Urinary bladder (tissue), 4 donors: Measurements from ENCODE around the gene VASN. TPM values are rescaled to one million over a fixed set of nuclear protein-coding genes. Genes with fewer than 3 reads are reported as not detected.

ENCODE experiments used
- DNase-seq: peaks from one replicate; pipeline ENCODE4 v3.0.0-alpha.2; 2015; ENCODE audit errors: extremely low spot score
- H3K27ac ChIP-seq: one replicate; pipeline ENCODE4 v1.5.1; 2013; ENCODE audit warnings: low read depth, mild to moderate bottlenecking, moderate library complexity
- H3K36me3 ChIP-seq: one replicate; pipeline ENCODE4 v1.6.1; 2013; ENCODE audit warnings: mild to moderate bottlenecking, moderate library complexity; ENCODE audit not compliant: insufficient read depth
- H3K4me1 ChIP-seq: one replicate; pipeline ENCODE4 v1.6.1; 2013; ENCODE audit warnings: mild to moderate bottlenecking, moderate library complexity; ENCODE audit not compliant: insufficient read depth
- H3K4me3 ChIP-seq: one replicate; pipeline ENCODE4 v1.5.1; 2013; ENCODE audit warnings: low read depth, low read length
- WGBS: extraction: QIAGEN DNeasy Blood & Tissue Kit; methylation state at CpG from one replicate; pipeline ENCODE4 v1.1.7; 2013; 5-methylcytosine and 5-hydroxymethylcytosine counted together
- polyA plus RNA-seq: library from polyadenylated mRNA; stranded (reverse); fragments of 200-250 nt; gene quantifications from one replicate; pipeline ENCODE4 v1.2.3, GENCODE V29; 2013
- total RNA-seq: library from RNA; depleted of rRNA; stranded (reverse); fragments of >200 nt; gene quantifications from one replicate; pipeline ENCODE4 v1.2.3, GENCODE V29; 2014
- donor health status: healthy with polysubstance abuse.
- donor health status: healthy.

VASN gene
- total and polyA plus RNA-seq, 2 donors = 20.8 to 47.6 TPM

GRCh38 chr16:4353675-4354074, 18.0 kb upstream of the VASN start:
- Histone ChIP-seq H3K4me1 (no peaks in the 10 kb centered on the region), H3K4me3 (no peak overlapping the region), H3K27ac (no peak overlapping the region), H3K36me3 (peaks cover 1% of the 10 kb centered on the region)
- no peak for DNase-seq
- WGBS = 95% methylated on average over 4 of the region's 4 CpGs

- no peak overlapping the region for H3K4me3 ChIP-seq
- peaks cover 1% of the 10 kb centered on the region for H3K36me3 ChIP-seq
- DNase-seq = no peak
- WGBS = 94% methylated on average over 20 of the region's 20 CpGs
- no peaks in the 10 kb centered on the region for H3K4me1 ChIP-seq
- no peak overlapping the region for H3K27ac ChIP-seq
Observed at GRCh38 chr16:4354512-4355409, 16.9 kb upstream of the VASN start.

GRCh38 chr16:4356820-4357219, 14.8 kb upstream of the VASN start:
- Histone ChIP-seq H3K4me1 (no peaks in the 10 kb centered on the region), H3K27ac (no peak overlapping the region), H3K4me3 (no peak overlapping the region), H3K36me3 (peaks cover 1% of the 10 kb centered on the region)
- 89% methylated on average over 7 of the region's 7 CpGs for WGBS
- DNase-seq = no peak

DNA sequence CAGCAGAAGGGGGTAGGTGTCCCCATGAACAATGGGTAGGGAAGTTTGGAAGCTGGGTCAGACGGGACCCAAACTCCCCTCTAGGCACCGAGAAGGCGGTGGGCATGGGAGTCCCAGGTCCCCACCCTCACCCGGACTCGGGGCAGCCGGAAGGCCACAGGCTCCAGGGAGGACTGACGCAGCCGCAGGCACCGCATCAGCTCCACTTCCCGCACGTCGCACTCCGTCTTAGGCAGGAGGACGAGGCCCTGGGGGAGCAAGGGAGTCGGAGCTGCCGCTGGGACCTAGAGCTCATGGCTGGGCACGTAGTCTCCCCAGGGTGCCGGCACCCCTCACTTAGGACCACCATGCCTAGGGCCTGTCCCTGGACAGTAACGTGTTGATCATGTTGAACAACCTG, 13.4 kb upstream of the VASN start:
- Histone ChIP-seq H3K27ac (no peak overlapping the region), H3K4me1 (no peaks in the 10 kb centered on the region), H3K36me3 (peaks cover 1% of the 10 kb centered on the region), H3K4me3 (no peak overlapping the region)
- 96% methylated on average over 19 of the region's 19 CpGs for WGBS
- DNase-seq = no peak

DNA sequence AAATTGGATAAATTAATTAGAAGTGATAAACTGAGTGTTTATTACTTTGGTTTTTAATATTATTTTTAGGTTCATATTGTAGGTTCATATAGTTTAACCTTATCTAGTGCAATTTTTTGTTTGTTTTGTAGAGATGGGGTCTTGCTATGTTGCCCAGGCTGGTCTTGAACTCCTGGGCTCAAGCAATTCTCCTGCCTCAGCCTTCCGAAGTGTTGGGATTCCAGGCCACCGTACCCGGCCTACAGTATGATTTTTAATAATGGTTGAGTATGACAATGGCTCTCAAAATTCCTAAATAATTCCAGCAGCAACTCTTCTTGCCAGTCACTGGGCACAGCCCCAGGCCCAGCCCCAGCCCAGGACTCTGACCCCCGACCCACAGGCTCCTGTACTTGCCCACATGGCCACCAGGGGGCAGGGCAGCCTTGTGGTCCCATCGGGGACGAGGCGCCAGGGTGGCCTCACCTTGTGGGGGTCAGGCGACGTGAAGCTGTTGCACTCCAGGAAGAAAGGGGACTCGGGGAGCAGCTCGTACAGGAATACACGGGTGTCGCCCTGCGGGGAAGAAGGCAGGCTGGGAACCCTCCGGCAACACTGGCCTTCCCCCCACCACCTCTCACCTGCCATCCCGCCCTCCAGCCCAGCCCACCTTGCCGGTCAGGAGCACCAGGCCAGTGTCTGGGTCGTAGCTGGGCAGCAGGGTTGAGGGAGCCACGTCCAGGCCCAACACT, 12.7 kb upstream of the VASN start:
- Histone ChIP-seq H3K4me3 (no peak overlapping the region), H3K27ac (no peak overlapping the region), H3K4me1 (no peaks in the 10 kb centered on the region), H3K36me3 (peaks cover 1% of the 10 kb centered on the region)
- 39% methylated on average over 19 of the region's 19 CpGs for WGBS
- no peak for DNase-seq

DNA sequence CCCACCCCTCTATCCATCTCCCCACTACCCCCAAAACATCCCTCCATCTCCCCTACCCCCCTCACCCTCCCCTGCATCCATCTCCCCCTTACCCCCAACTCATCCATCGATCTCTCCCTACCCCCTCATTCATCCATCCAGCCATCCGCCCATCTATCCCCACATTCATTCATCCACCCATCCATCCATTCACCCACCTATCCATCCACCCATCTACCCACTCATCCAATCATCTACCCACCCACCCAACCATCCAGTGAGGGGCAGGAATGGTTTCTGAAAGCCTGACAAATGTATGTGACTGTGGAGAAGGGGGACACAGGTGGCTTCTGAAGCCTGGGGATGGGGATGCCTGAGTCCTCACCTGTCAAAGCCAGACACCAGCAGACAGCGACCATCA, 11.7 kb upstream of the VASN start:
- WGBS = 92% methylated on average over 3 of the region's 3 CpGs
- no peak overlapping the region for H3K27ac ChIP-seq
- peaks cover 1% of the 10 kb centered on the region for H3K36me3 ChIP-seq
- no peaks in the 10 kb centered on the region for H3K4me1 ChIP-seq
- DNase-seq = no peak
- no peak overlapping the region for H3K4me3 ChIP-seq

GRCh38 chr16:4360538-4361021, 11.1 kb upstream of the VASN start:
- Histone ChIP-seq H3K4me3 (no peak overlapping the region), H3K27ac (no peak overlapping the region), H3K36me3 (peaks cover 1% of the 10 kb centered on the region), H3K4me1 (no peaks in the 10 kb centered on the region)
- 89% methylated on average over 11 of the region's 11 CpGs for WGBS
- no peak for DNase-seq

DNA sequence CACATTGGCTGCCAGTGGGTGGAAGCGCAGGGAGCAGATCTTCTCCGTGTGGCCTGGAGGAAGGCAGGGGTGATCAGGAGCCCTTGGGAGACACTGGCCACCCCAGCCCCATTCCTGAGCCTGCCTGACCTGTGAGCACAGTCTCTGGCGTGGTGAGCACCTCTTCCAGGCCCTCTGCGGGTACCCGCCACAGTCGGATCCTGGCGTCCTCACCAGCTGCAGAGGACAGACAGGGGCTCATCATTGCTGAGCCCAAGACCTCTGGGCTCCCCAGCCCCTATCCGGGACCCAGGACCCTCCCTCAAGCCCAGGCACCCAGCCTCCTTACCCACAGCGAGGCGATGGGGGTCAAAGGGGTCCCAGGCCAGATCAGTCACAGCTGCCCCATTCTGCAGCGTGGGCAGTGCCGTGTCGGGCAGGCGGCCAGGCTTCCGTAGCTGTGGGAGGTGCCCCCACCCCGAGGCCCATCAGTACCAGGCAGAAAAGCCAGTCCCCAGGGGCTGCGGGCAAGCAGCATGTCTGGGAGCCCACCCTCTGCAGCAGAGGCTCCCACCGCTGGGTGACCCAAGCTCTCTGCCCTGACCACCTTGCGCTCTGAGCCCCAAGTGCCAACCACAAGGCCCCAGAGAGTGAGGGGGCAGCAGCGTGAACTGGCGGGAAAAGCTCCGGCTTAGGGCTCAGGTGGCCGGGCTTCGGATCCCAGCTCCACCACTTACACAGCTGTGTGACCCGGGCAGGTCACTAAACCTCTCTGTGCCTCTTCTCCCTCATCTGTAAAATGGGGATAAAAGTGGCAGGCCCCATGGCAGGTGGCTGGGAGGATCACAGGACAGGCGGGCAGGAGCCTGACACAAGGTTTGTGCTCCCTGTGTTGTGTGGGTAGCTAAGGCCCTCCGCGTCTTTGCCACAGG, 10.4 kb upstream of the VASN start:
- H3K27ac ChIP-seq = no peak overlapping the region
- H3K4me1 ChIP-seq = no peaks in the 10 kb centered on the region
- peaks cover 1% of the 10 kb centered on the region for H3K36me3 ChIP-seq
- no peak for DNase-seq
- H3K4me3 ChIP-seq = no peak overlapping the region
- 96% methylated on average over 28 of the region's 28 CpGs for WGBS

- no peak for DNase-seq
- Histone ChIP-seq H3K4me3 (no peak overlapping the region), H3K36me3 (peaks cover 1% of the 10 kb centered on the region), H3K4me1 (no peaks in the 10 kb centered on the region), H3K27ac (no peak overlapping the region)
- WGBS = 92% methylated on average over 12 of the region's 12 CpGs
Observed at GRCh38 chr16:4361944-4362311, 9.7 kb upstream of the VASN start.

DNA sequence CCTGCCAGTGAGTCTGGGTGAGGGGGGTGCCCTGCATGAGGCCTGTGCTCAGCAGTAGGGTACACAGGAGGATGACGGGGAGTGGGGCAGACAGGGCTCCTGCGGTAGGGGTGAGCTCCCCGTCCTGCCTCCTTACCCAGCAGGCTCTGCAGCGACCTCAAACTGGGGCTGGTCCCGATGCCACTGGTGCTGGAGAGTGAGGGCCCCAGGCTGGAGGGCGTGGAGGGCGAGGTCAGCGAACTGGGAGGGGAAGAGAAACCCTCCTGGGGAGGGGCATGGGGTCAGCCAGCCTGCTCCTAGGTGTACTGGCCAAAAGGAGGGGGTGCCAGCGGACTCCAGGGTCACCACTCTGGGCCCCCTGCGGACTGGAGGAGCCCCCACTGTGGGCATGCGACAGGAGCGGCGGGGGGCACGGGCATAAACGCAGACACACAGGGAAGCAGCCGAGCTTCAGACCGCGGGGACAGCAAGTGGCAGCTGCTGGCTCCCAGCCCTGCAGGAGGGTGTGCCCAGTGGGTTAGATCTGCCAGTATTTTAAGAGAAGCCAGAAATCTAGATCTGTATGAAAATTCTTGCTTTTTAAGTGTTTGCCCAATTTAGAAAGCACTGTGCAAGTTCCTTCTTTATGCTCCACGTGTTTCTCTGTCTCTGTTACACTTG, 9.0 kb upstream of the VASN start:
- Histone ChIP-seq H3K36me3 (peaks cover 1% of the 10 kb centered on the region), H3K27ac (no peak overlapping the region), H3K4me1 (no peaks in the 10 kb centered on the region), H3K4me3 (no peak overlapping the region)
- no peak for DNase-seq
- 91% methylated on average over 19 of the region's 19 CpGs for WGBS

DNA sequence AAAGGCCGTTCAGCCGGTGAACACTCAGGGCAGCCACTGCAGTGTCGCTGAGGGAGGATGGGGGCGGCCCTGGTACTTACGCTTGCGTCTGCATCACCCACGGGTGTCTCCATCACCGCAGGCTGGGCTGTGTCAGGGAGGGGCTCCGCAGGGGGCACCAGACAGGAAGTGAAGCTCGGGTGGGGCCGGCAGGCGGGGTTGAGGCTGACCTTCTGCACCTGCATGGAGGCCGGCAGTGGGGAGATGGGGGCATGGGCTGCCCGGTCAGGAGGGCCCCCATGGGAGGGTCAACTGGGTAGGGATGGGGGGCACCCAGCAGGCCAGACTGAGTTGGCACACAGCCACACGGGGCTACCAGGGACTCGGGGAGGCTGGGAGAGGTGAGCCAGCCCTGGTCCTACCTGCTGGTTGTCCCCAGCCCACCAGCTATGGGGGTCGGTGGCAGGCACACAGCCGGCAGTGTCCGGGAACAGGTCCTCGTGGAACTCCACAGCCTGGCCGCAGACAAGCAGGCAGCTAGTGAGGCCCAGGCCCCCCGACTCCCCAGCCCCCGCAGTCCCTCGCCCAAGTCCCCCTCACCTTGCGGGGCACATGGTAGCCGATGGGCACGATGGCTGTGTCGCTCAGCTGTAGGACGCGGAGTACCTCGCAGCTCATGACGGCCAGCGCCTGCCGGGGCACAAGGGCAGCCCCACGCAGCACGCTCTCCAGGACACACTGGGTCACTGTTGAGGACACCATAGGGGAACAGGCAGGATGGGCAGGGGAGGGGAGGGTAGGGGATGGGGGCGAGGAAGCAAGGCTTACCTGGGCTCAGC, 7.2 kb upstream of the VASN start:
- Histone ChIP-seq H3K27ac (no peak overlapping the region), H3K4me1 (no peaks in the 10 kb centered on the region), H3K36me3 (no peaks in the 10 kb centered on the region), H3K4me3 (no peak overlapping the region)
- WGBS = 92% methylated on average over 37 of the region's 37 CpGs
- DNase-seq = no peak

DNA sequence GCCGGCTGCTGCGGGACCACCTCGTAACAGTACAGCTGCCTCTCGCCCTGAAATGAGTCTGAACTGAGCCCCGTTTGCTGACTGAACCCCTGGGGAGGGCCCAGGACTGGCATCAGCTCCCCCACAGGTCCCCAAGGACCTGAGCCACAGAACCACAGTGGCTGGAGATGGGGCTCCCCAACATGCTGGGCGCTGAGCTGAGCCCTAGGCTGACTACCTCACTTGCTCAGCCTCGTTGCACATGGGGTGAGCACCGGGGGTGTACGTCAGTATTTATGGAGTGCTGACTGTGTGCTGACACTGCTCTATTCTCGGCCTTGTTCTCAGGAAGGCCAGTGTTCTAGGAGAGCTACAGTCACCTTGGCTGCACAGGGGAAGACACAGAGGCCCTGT, 6.6 kb upstream of the VASN start:
- Histone ChIP-seq H3K27ac (no peak overlapping the region), H3K4me1 (no peaks in the 10 kb centered on the region), H3K36me3 (no peaks in the 10 kb centered on the region), H3K4me3 (no peak overlapping the region)
- no peak for DNase-seq
- WGBS = 95% methylated on average over 10 of the region's 10 CpGs
